H9 (cell line): ENCODE data around the gene FN1. TPM values are rescaled to one million over a fixed set of nuclear protein-coding genes. Genes with fewer than 3 reads are reported as not detected.

ENCODE experiments used
- DNase-seq: peaks from one replicate; pipeline ENCODE4 v3.0.0-alpha.2; 2017
- H2AFZ ChIP-seq: one replicate; pipeline ENCODE4 v1.6.1; 2013; ENCODE audit warnings: mild to moderate bottlenecking, low read length, control low read depth, moderate library complexity
- H2AK5ac ChIP-seq: 2 replicates; pipeline ENCODE4 v1.6.1; 2013; ENCODE audit warnings: low read length, control low read depth, mixed read lengths; ENCODE audit not compliant: insufficient read length
- H2BK120ac ChIP-seq: one replicate; pipeline ENCODE4 v1.6.1; 2013; ENCODE audit warnings: low read depth, mild to moderate bottlenecking, low read length, control low read depth, inconsistent platforms; ENCODE audit not compliant: poor library complexity, severe bottlenecking
- H2BK12ac ChIP-seq: 2 replicates; pipeline ENCODE4 v1.6.1; 2013; ENCODE audit warnings: low read length, control low read depth, mixed read lengths, low read depth; ENCODE audit not compliant: insufficient read length
- H2BK15ac ChIP-seq: 2 replicates; pipeline ENCODE4 v1.6.1; 2013; ENCODE audit warnings: low read depth, low read length, control low read depth
- H2BK20ac ChIP-seq: one replicate; pipeline ENCODE4 v1.6.1; 2013; ENCODE audit warnings: low read depth, mild to moderate bottlenecking, low read length, control low read depth, inconsistent platforms; ENCODE audit not compliant: poor library complexity, severe bottlenecking
- H2BK5ac ChIP-seq: 2 replicates; pipeline ENCODE4 v1.6.1; 2013; ENCODE audit warnings: low read length, control low read depth, mixed read lengths; ENCODE audit not compliant: insufficient read length
- H3K14ac ChIP-seq: 2 replicates; pipeline ENCODE4 v1.6.1; 2013; ENCODE audit warnings: low read length, control low read depth; ENCODE audit not compliant: insufficient read depth
- H3K18ac ChIP-seq: 2 replicates; pipeline ENCODE4 v1.6.1; 2013; ENCODE audit warnings: low read depth, mild to moderate bottlenecking, mixed read lengths, low read length, control low read depth; ENCODE audit not compliant: insufficient read length
- H3K23ac ChIP-seq: 2 replicates; pipeline ENCODE4 v1.6.1; 2013; ENCODE audit warnings: low read length, control low read depth, mixed read lengths, low read depth; ENCODE audit not compliant: insufficient read length
- H3K23me2 ChIP-seq: 2 replicates; pipeline ENCODE4 v1.6.1; 2013; ENCODE audit warnings: low read depth, mild to moderate bottlenecking, mixed read lengths, low read length, control low read depth; ENCODE audit not compliant: insufficient read length, poor library complexity, severe bottlenecking
- H3K27ac ChIP-seq: 2 replicates; pipeline ENCODE4 v1.5.1; 2013; ENCODE audit warnings: low read length, control low read depth, mixed read lengths, low read depth; ENCODE audit not compliant: insufficient read length
- H3K27me3 ChIP-seq: 2 replicates; pipeline ENCODE4 v1.6.1; 2013; ENCODE audit warnings: low read length, control low read depth, inconsistent platforms; ENCODE audit not compliant: insufficient read depth
- H3K4ac ChIP-seq: 2 replicates; pipeline ENCODE4 v1.6.1; 2013; ENCODE audit warnings: low read depth, mild to moderate bottlenecking, control low read depth, inconsistent platforms, low read length, moderate library complexity
- H3K4me1 ChIP-seq: 2 replicates; pipeline ENCODE4 v1.6.1; 2013; ENCODE audit warnings: low read length, control low read depth, inconsistent platforms; ENCODE audit not compliant: insufficient read depth
- H3K4me2 ChIP-seq: 2 replicates; pipeline ENCODE4 v1.6.1; 2013; ENCODE audit warnings: low read length, control low read depth, mixed read lengths; ENCODE audit not compliant: insufficient read length, insufficient read depth
- H3K56ac ChIP-seq: 2 replicates; pipeline ENCODE4 v1.6.1; 2013; ENCODE audit warnings: low read depth, mild to moderate bottlenecking, mixed read lengths, low read length, control low read depth; ENCODE audit not compliant: insufficient read length
- H3K79me1 ChIP-seq: 2 replicates; pipeline ENCODE4 v1.6.1; 2013; ENCODE audit warnings: low read depth, mild to moderate bottlenecking, moderate library complexity, low read length, control low read depth, inconsistent platforms; ENCODE audit not compliant: insufficient read depth, poor library complexity, severe bottlenecking
- H3K79me2 ChIP-seq: 2 replicates; pipeline ENCODE4 v1.6.1; 2013; ENCODE audit warnings: low read length, control low read depth, inconsistent platforms; ENCODE audit not compliant: insufficient read depth
- H3K9ac ChIP-seq: 2 replicates; pipeline ENCODE4 v1.6.1; 2013; ENCODE audit warnings: low read length, control low read depth, mixed read lengths; ENCODE audit not compliant: insufficient read length; ENCODE audit errors: extremely low read depth
- H3K9me3 ChIP-seq: one replicate; pipeline ENCODE4 v1.6.1; 2013; ENCODE audit warnings: low read depth, low read length, inconsistent platforms; ENCODE audit not compliant: control insufficient read depth
- H3T11ph ChIP-seq: one replicate; pipeline ENCODE4 v1.6.1; 2013; ENCODE audit warnings: mild to moderate bottlenecking, low read length, control low read depth, inconsistent platforms
- H4K20me1 ChIP-seq: one replicate; pipeline ENCODE4 v1.6.1; 2013; ENCODE audit not compliant: control insufficient read depth, insufficient read length, insufficient read depth
- H4K5ac ChIP-seq: 2 replicates; pipeline ENCODE4 v1.6.1; 2013; ENCODE audit warnings: low read depth, mild to moderate bottlenecking, mixed read lengths, low read length, control low read depth; ENCODE audit not compliant: insufficient read length
- H4K8ac ChIP-seq: replicated peaks from 2 replicates; pipeline ENCODE4 v1.6.1; 2013; ENCODE audit warnings: low read length, control low read depth, mixed read lengths, low read depth; ENCODE audit not compliant: insufficient read length
- H4K91ac ChIP-seq: 2 replicates; pipeline ENCODE4 v1.6.1; 2013; ENCODE audit warnings: low read depth, mild to moderate bottlenecking, moderate library complexity, mixed read lengths, low read length, control low read depth; ENCODE audit not compliant: insufficient read length
- H3K27ac Mint-ChIP-seq, 3 experiments: 2 replicates in 2 of 3; 3 replicates in 1 of 3; pipeline ENCODE4 v1.8.0; 2020 to 2021; ENCODE audit warnings: mixed read lengths in 3 of 3, mild to moderate bottlenecking in 1 of 3, moderate library complexity in 1 of 3
- H3K27me3 Mint-ChIP-seq: 2 replicates; pipeline ENCODE4 v1.8.0; 2021; ENCODE audit warnings: low read depth, mild to moderate bottlenecking, moderate library complexity, mixed read lengths
- H3K36me3 Mint-ChIP-seq, 3 experiments: 2 replicates in 2 of 3; 3 replicates in 1 of 3; pipeline ENCODE4 v1.8.0; 2020 to 2021; ENCODE audit warnings: low read depth in 3 of 3, mixed read lengths in 3 of 3; ENCODE audit not compliant: insufficient read depth in 1 of 3
- H3K4me1 Mint-ChIP-seq, 2 experiments: 2 replicates each; pipeline ENCODE4 v1.8.0; 2020; ENCODE audit warnings: mixed read lengths in 2 of 2
- H3K4me3 Mint-ChIP-seq, 2 experiments: 2 replicates in 1 of 2; 3 replicates in 1 of 2; pipeline ENCODE4 v1.8.0; 2020 to 2021; ENCODE audit warnings: mild to moderate bottlenecking in 2 of 2, mixed read lengths in 2 of 2, moderate library complexity in 1 of 2
- H3K9me3 Mint-ChIP-seq, 2 experiments: 2 replicates in 1 of 2; 3 replicates in 1 of 2; pipeline ENCODE4 v1.8.0; 2020; ENCODE audit warnings: mild to moderate bottlenecking in 2 of 2, mixed read lengths in 2 of 2, moderate library complexity in 1 of 2
- CTCF ChIP-seq: fragments of 200-600 bp; sonication (generic); conservative IDR thresholded peaks from 3 replicates; pipeline ENCODE4 v1.8.0; 2021; ENCODE audit warnings: antibody characterized with exemption, mild to moderate bottlenecking
- WGBS: extraction: QIAGEN DNeasy Blood & Tissue Kit; methylation state at CpG from one replicate; pipeline ENCODE4 v1.1.7; 2013; ENCODE audit warnings: missing lambda C conversion rate, low lambda C conversion rate, mixed read lengths; ENCODE audit not compliant: insufficient read length; ENCODE audit errors: extremely low coverage; 5-methylcytosine and 5-hydroxymethylcytosine counted together
- total RNA-seq: library from RNA; stranded (reverse); gene quantifications from 2 replicates; pipeline ENCODE4 v1.2.1, GENCODE V29; 2021

FN1 gene
- total RNA-seq, 1 experiment from 2014 or later, result 56.0 TPM

- Histone ChIP-seq H3K4me1 (no peaks in the 10 kb centered on the region), H2BK120ac (no peak overlapping the region), H3K18ac (no peak overlapping the region), H3K23me2 (peaks cover 2% of the 10 kb centered on the region), H3K79me1 (no peaks in the 10 kb centered on the region), H2AK5ac (no peak overlapping the region), H3K14ac (no peak overlapping the region), H2BK5ac (no peak overlapping the region), H2BK12ac (no peak overlapping the region), H3K23ac (no peak overlapping the region), H2BK20ac (no peak overlapping the region), H3K9me3 (no peaks in the 10 kb centered on the region), H2BK15ac (no peak overlapping the region), H2AFZ (no peak overlapping the region), H3K4ac (no peak overlapping the region), H3K79me2 (no peaks in the 10 kb centered on the region), H3K56ac (no peak overlapping the region), H4K91ac (no peak overlapping the region), H3K4me2 (no peak overlapping the region), H4K20me1 (no peaks in the 10 kb centered on the region), H4K8ac (no peak overlapping the region), H3K9ac (no peak overlapping the region), H3K27me3 (no peaks in the 10 kb centered on the region; the same call in 1 of the 2 replicates), H3T11ph (no peak overlapping the region), H3K27ac (no peak overlapping the region), H4K5ac (no peak overlapping the region)
- no peak for TF ChIP-seq CTCF
- WGBS, result no CpG with 5 or more reads among the region's 9 CpGs
- DNase-seq, result no peak
- Mint-ChIP-seq H3K4me1 (no peaks in the 10 kb centered on the region), H3K27me3 (no peaks in the 10 kb centered on the region), H3K9me3 (no peaks in the 10 kb centered on the region), H3K36me3 (peaks cover 15 to 44% (median 21%) of the 10 kb centered on the region in 3 experiments; a peak in 6 of 7 replicates), H3K4me3 (no peak overlapping the region), H3K27ac (no peak overlapping the region)
Observed at GRCh38 chr2:215372968-215373649, 62.8 kb downstream of the FN1 start.
